Activated B cell treated with CpG ODN at 0.5 μM for 24 hours (primary cell): ENCODE results near the gene DMAC2L. TPM values are rescaled to one million over a fixed set of nuclear protein-coding genes. Genes with fewer than 3 reads are reported as not detected.

Source experiments
- ATAC-seq: fragments of 200-7000 bp; cut with Tn5 transposase; one replicate; pipeline ENCODE4 v1.10.0; 2021; ENCODE audit warnings: low read depth, mild to moderate bottlenecking, moderate library complexity
- CTCF ChIA-PET: fragments of 350-600 bp; sonication (Branson Sonifier 250); formaldehyde crosslinking; loops from one replicate; lab custom pipeline; 2021; ENCODE audit warnings: antibody characterized with exemption; lab: Charles Lee
- POLR2A ChIA-PET: fragments of 350-600 bp; sonication (Branson Sonifier 250); formaldehyde crosslinking; loops from one replicate; lab custom pipeline; 2021; ENCODE audit warnings: antibody characterized with exemption; lab: Charles Lee
- DNase-seq: peaks from one replicate; pipeline ENCODE4 v3.0.0; 2022
- H3K27ac Mint-ChIP-seq: one replicate; pipeline ENCODE4 v1.8.0; 2020; ENCODE audit warnings: mixed read lengths
- H3K27me3 Mint-ChIP-seq: one replicate; pipeline ENCODE4 v1.8.0; 2021; ENCODE audit warnings: mixed read lengths
- H3K36me3 Mint-ChIP-seq: one replicate; pipeline ENCODE4 v1.8.0; 2021; ENCODE audit warnings: low read depth, mixed read lengths
- H3K4me1 Mint-ChIP-seq: one replicate; pipeline ENCODE4 v1.8.0; 2021; ENCODE audit warnings: mixed read lengths
- H3K4me3 Mint-ChIP-seq: one replicate; pipeline ENCODE4 v1.8.0; 2020; ENCODE audit warnings: mild to moderate bottlenecking, mixed read lengths
- H3K9me3 Mint-ChIP-seq: one replicate; pipeline ENCODE4 v1.8.0; 2020; ENCODE audit warnings: mixed read lengths
- intact Hi-C: fragments of 100-400 bp; cut with micrococcal nuclease; formaldehyde crosslinking; loops from one replicate; pipeline ENCODE4 v1.15.1; 2024
- total RNA-seq: library from RNA; stranded (reverse); gene quantifications from 2 replicates; pipeline ENCODE4 v1.2.3, GENCODE V29; 2022
- TF ChIP-seq, protein P1 (sequence below): fragments of 200-600 bp; IDR thresholded peaks from one replicate; pipeline ENCODE4 v1.8.0; 2022; ENCODE audit warnings: antibody characterized with exemption, mild to moderate bottlenecking

DMAC2L gene
- total RNA-seq, 1 donor from 2014 or later = 32.2 TPM

DNA sequence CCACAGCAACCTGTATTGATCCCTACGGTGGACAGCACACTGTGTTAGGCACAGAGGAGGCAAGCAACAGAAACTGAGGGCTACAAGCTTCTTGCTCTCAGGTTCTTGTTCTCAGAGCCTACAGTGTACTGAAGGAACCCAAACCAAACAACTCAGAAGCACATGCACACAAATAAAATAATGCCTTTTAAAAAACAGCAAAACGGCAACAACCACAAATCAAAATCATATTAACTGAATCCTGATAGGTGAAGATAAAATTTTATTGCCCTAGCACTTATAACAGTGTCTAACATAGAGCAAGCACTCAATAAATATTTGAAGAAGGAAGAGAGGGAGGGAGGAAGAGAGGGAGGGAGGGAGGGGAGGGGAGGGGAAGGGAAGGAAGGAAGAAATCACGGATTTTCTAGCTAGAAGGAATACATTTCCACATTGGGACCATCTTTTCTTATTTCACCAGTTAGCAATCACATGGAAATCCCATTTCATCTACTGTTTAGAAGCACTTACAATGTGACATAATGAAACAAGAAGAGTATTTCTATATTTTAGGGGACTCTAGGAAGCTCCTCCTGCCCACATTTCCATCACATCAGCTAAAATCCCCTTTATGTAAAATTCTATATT lies 27.2 kb downstream of the DMAC2L start:
- no peak overlapping the region for H3K27ac Mint-ChIP-seq
- peaks cover 30% of the 10 kb centered on the region for H3K4me1 Mint-ChIP-seq
- no peaks in the 10 kb centered on the region for H3K27me3 Mint-ChIP-seq
- no peak overlapping the region for H3K4me3 Mint-ChIP-seq
- TF ChIP-seq, protein P1, sequence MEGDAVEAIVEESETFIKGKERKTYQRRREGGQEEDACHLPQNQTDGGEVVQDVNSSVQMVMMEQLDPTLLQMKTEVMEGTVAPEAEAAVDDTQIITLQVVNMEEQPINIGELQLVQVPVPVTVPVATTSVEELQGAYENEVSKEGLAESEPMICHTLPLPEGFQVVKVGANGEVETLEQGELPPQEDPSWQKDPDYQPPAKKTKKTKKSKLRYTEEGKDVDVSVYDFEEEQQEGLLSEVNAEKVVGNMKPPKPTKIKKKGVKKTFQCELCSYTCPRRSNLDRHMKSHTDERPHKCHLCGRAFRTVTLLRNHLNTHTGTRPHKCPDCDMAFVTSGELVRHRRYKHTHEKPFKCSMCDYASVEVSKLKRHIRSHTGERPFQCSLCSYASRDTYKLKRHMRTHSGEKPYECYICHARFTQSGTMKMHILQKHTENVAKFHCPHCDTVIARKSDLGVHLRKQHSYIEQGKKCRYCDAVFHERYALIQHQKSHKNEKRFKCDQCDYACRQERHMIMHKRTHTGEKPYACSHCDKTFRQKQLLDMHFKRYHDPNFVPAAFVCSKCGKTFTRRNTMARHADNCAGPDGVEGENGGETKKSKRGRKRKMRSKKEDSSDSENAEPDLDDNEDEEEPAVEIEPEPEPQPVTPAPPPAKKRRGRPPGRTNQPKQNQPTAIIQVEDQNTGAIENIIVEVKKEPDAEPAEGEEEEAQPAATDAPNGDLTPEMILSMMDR = no peak
- no peak for ATAC-seq
- DNase-seq = no peak
- no peaks in the 10 kb centered on the region for H3K9me3 Mint-ChIP-seq
- ChIA-PET POLR2A (no interaction called here), CTCF (no interaction called here)
- H3K36me3 Mint-ChIP-seq = peaks cover 22% of the 10 kb centered on the region
- intact Hi-C loops = no loop called here

DNA sequence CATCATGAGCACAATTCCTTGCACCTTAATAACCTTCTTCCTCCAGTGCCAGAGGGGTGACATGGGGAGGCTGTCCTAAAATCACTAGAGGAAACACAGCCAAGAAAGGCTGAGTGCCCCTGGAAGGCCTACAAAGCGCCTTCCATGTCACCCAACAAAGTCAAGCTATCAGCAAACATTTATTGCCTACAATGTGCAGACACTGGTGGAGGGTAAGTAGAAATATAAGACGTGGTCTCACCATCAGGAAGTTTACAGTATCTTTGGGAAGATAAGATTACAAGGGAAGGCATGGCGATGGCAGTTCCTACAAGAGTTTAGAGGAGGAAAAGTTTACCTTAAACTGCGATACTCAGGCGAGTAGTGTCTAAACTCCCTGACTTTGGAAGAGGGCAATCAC lies 27.9 kb downstream of the DMAC2L start:
- DNase-seq (no peak), ATAC-seq (no peak)
- intact Hi-C loops = no loop called here
- Mint-ChIP-seq H3K9me3 (no peaks in the 10 kb centered on the region), H3K4me1 (peaks cover 35% of the 10 kb centered on the region), H3K4me3 (no peak overlapping the region), H3K27ac (no peak overlapping the region), H3K36me3 (peaks cover 24% of the 10 kb centered on the region), H3K27me3 (no peaks in the 10 kb centered on the region)
- CTCF ChIA-PET = no interaction called here
- TF ChIP-seq, protein P1 = no peak
- POLR2A ChIA-PET = no interaction called here

DNA sequence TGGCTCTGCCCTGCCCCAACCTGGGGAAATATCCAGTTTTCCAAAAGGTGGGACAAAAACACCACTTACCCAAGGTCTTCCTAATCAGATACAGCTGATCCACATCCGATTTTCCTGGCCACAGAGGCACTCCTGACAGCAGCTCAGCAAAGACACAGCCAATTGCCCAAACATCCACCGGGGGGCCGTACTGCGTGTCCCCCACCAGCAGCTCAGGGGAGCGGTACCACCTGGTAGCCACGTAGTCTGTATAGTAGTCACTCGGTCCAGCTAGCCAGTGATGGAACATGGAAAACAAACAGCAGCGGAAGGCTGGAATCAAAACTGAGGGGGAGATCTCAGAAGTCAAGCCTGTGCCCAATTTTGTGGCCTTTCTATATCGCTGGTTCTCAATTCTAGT lies 28.8 kb downstream of the DMAC2L start:
- ChIA-PET CTCF (interaction anchor here (2.8 kb wide), 1 partner anchor 191 kb away, joined by 9 read pairs; the partner anchor contains the start of gene MAP4K5), POLR2A (no interaction called here)
- intact Hi-C loops = no loop called here
- Mint-ChIP-seq H3K4me3 (no peak overlapping the region), H3K27ac (no peak overlapping the region), H3K4me1 (peaks cover 28% of the 10 kb centered on the region), H3K36me3 (peaks cover 23% of the 10 kb centered on the region), H3K9me3 (no peaks in the 10 kb centered on the region), H3K27me3 (no peaks in the 10 kb centered on the region)
- no peak for ATAC-seq
- TF ChIP-seq, protein P1 = no peak
- DNase-seq = no peak

DNA sequence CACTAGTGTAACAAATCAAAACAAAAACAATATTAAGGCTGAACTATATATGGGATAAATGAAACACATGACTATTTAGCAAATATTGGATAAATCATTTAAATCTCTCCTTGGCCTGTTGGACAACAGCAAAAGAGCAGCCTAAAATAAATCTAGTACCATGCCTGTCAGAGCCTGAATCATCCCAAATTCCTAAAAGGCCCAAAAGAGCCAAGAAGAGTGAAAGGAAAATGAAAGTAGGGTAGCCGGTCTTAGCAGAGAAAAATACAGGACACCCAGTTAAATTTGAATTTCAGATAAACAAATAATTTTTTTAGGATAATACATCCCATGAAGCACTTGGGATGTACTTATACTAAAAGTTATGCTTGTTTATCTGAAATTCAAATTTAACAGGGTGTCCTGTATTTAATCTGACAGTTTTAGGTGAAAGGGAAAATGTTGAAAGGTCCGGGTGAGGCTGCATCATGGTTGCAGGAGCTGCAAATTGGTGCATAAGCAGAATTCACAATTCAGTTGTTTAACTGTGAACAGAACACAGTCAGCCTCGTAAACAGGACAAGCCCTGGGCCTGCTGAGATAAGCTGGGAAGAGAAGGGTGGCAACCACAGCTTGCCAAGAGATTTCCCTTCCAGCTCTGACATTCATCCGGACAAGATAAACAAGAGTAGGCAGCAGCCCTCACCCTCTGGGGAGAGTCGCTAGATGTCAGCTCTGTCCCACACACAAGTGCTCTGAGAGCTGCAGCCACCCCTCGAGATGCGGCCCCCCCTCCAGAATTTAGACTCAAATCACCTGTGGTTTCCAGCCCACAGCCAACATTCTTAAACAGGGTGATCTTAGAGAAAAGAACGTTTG lies 30.3 kb downstream of the DMAC2L start:
- no peaks in the 10 kb centered on the region for H3K27me3 Mint-ChIP-seq
- TF ChIP-seq, protein P1 = no peak
- H3K4me3 Mint-ChIP-seq = no peak overlapping the region
- H3K4me1 Mint-ChIP-seq = peaks cover 21% of the 10 kb centered on the region
- ChIA-PET CTCF (interaction anchor here (0.8 to 2.8 kb wide), 7 partner anchors 10 to 193 kb away, joined by 3 to 9 read pairs (median 4); partner anchors contain the start of gene MAP4K5), POLR2A (interaction anchor here (1.6 kb wide), 1 partner anchor 480 kb away, joined by 3 read pairs; no protein-coding TSS in a partner anchor)
- H3K9me3 Mint-ChIP-seq = no peaks in the 10 kb centered on the region
- DNase-seq (no peak), ATAC-seq (peak; percentile 36)
- intact Hi-C loops = loop anchor here (1.0 kb wide), 2 partner anchors 190 to 372 kb away; partner anchors contain the start of gene MAP4K5
- H3K27ac Mint-ChIP-seq = peak overlapping the region; percentile 19
- H3K36me3 Mint-ChIP-seq = peaks cover 24% of the 10 kb centered on the region

DNA sequence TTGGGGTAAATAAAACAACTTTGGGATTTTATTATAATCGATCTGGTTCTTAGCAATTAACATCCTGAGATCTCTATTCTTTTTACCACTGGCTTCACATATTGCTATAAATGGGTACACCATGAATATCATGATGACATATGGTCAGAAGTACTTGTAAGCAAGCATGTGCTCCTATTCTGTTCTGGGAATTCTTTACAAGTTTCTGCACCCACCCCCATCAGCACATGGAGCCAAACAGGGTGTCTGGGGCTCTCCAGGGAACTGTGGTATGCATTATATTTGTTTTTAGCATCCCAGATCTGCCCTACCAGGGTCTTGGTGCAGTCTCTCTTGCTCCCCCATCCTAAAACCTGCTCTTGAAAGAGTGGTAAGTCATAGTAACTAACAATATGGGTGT lies 31.3 kb downstream of the DMAC2L start:
- POLR2A ChIA-PET = interaction anchor here (1.0 to 2.1 kb wide), 5 partner anchors 11 to 481 kb away, joined by 3 to 11 read pairs (median 5); partner anchors contain the start of genes DMAC2L and L2HGDH
- H3K27ac Mint-ChIP-seq = no peak overlapping the region

More for the DNA sequence above, 31.3 kb downstream of the DMAC2L start:
- Mint-ChIP-seq H3K27me3 (no peaks in the 10 kb centered on the region), H3K4me3 (no peak overlapping the region), H3K36me3 (peaks cover 23% of the 10 kb centered on the region), H3K4me1 (peaks cover 21% of the 10 kb centered on the region), H3K9me3 (no peaks in the 10 kb centered on the region)
- CTCF ChIA-PET = interaction anchor here (1.0 to 1.8 kb wide), 2 partner anchors 23 kb away, joined by 3 to 6 read pairs; no protein-coding TSS in a partner anchor
- intact Hi-C loops = no loop called here
- DNase-seq (no peak), ATAC-seq (no peak)
- TF ChIP-seq, protein P1 = no peak
